Astrocyte (in vitro differentiated cells and primary cell): ENCODE results near the gene CDH24. TPM values are rescaled to one million over a fixed set of nuclear protein-coding genes. Genes with fewer than 3 reads are reported as not detected.

Experiments
- DNase-seq: peaks from one replicate; pipeline ENCODE4 v3.0.0-alpha.2; 2010; ENCODE audit warnings: low read depth
- FAIRE-seq: peaks from 2 replicates; lab custom pipeline; 2011; peaks lifted over from hg19 to GRCh38; lab: Jason Lieb, UNC
- H2AFZ ChIP-seq: 2 replicates; pipeline ENCODE4 v1.6.0; 2012; ENCODE audit warnings: low read depth, low read length, inconsistent platforms
- H3K27ac ChIP-seq: 2 replicates; pipeline ENCODE4 v1.5.1; 2011; ENCODE audit warnings: low read depth, low read length, inconsistent platforms
- H3K27me3 ChIP-seq: 2 replicates; pipeline ENCODE4 v1.6.0; 2011; ENCODE audit warnings: low read length, inconsistent platforms; ENCODE audit not compliant: insufficient read depth
- H3K36me3 ChIP-seq: 2 replicates; pipeline ENCODE4 v1.5.1; 2011; ENCODE audit warnings: low read length, inconsistent platforms; ENCODE audit not compliant: insufficient read depth
- H3K4me1 ChIP-seq: 2 replicates; pipeline ENCODE4 v1.5.1; 2011; ENCODE audit warnings: low read length, inconsistent platforms; ENCODE audit not compliant: insufficient read depth
- H3K4me2 ChIP-seq: 2 replicates; pipeline ENCODE4 v1.6.0; 2012; ENCODE audit warnings: low read length, inconsistent platforms
- H3K4me3 ChIP-seq: 2 replicates; pipeline ENCODE4 v1.5.1; 2011; ENCODE audit warnings: low read depth, mild to moderate bottlenecking, low read length, inconsistent platforms; ENCODE audit not compliant: insufficient read depth
- H3K79me2 ChIP-seq: 2 replicates; pipeline ENCODE4 v1.6.0; 2012; ENCODE audit warnings: mild to moderate bottlenecking, low read length, inconsistent platforms; ENCODE audit not compliant: insufficient read depth
- H3K9ac ChIP-seq: 2 replicates; pipeline ENCODE4 v1.6.0; 2012; ENCODE audit warnings: mild to moderate bottlenecking, low read length, inconsistent platforms
- H3K9me3 ChIP-seq: 2 replicates; pipeline ENCODE4 v1.5.1; 2012; ENCODE audit warnings: low read depth, mild to moderate bottlenecking, low read length, inconsistent platforms; ENCODE audit not compliant: insufficient read depth
- H4K20me1 ChIP-seq: 2 replicates; pipeline ENCODE4 v1.6.0; 2012; ENCODE audit warnings: low read length, inconsistent platforms; ENCODE audit not compliant: insufficient read depth
- H3K27ac Mint-ChIP-seq: one replicate; pipeline ENCODE4 v1.8.0; 2021; ENCODE audit warnings: mild to moderate bottlenecking, mixed read lengths; ENCODE audit not compliant: unreplicated experiment
- H3K27me3 Mint-ChIP-seq: one replicate; pipeline ENCODE4 v1.8.0; 2021; ENCODE audit warnings: low read depth, mixed read lengths; ENCODE audit not compliant: unreplicated experiment
- H3K36me3 Mint-ChIP-seq: one replicate; pipeline ENCODE4 v1.8.0; 2021; ENCODE audit warnings: low read depth, mixed read lengths; ENCODE audit not compliant: unreplicated experiment
- H3K4me1 Mint-ChIP-seq: one replicate; pipeline ENCODE4 v1.8.0; 2021; ENCODE audit warnings: low read depth, mixed read lengths; ENCODE audit not compliant: unreplicated experiment
- H3K4me3 Mint-ChIP-seq: one replicate; pipeline ENCODE4 v1.8.0; 2021; ENCODE audit warnings: mild to moderate bottlenecking, moderate library complexity, mixed read lengths; ENCODE audit not compliant: unreplicated experiment
- H3K9me3 Mint-ChIP-seq: one replicate; pipeline ENCODE4 v1.8.0; 2021; ENCODE audit warnings: mild to moderate bottlenecking, mixed read lengths; ENCODE audit not compliant: unreplicated experiment
- EZH2 ChIP-seq: IDR thresholded peaks from 2 replicates; pipeline ENCODE4 v1.6.1; 2012; ENCODE audit warnings: mild to moderate bottlenecking, low read length, inconsistent platforms; ENCODE audit not compliant: insufficient read depth
- total RNA-seq: library from RNA; stranded (reverse); gene quantifications from 2 replicates; pipeline ENCODE4 v1.2.1, GENCODE V29; 2021
- TF ChIP-seq, protein P1 (sequence below): IDR thresholded peaks from 2 replicates; pipeline ENCODE4 v1.5.1; 2011; ENCODE audit warnings: low read depth, mild to moderate bottlenecking, inconsistent platforms, low read length, moderate library complexity; ENCODE audit not compliant: insufficient read depth

Gene CDH24
- total RNA-seq, 1 donor from 2014 or later: 22.2 TPM

DNA sequence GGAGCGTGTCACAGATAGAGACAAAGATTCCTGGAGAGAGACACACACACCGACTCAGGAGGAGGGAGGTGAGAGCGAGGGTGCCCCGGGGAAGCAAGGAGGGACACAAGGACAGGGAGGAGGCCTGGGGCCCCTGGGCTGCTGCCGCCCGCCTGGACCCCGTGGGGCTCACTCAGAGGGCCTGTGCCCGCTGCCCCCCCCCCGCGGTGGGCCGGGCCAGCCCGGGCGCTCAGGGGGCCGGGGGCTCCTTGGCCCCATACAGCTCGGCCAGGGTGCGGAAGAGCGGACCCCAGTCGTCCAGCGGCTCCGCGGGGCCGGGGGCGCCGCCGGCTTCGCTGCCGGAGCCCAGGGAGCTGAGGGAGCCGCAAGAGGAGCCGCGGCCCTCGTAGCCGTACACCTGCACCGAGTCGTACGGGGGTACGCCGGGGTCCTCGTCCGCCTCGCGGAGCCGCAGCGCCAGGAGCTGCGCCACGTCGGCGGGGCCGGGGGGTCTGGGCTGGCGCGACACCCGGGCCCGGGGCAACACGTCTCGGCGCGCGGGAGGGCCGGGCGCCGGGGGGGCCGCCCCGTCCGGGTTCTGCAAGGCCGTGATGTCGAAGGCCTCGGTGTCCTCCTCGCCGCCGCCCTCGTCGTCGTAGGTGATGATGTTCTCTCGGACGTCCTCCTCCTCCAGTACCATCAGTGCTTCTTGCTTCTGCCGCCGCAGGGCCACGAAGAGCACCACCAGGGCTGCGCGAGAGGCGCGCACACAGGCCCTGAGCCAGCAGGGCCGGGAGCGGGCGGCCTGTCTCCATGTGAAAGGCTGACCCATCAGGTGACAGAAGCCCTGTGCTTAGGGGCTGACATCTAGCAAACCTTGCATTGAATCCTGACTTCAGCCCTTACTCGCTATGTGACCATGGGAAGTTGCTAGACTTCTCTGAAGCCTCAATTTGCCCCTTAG, 9.3 kb downstream of the CDH24 start:
- Histone ChIP-seq H3K27ac (no peak overlapping the region), H3K9ac (no peak overlapping the region), H3K27me3 (no peaks in the 10 kb centered on the region), H2AFZ (no peak overlapping the region), H4K20me1 (no peaks in the 10 kb centered on the region), H3K4me3 (no peak overlapping the region), H3K36me3 (no peaks in the 10 kb centered on the region), H3K79me2 (no peaks in the 10 kb centered on the region), H3K4me1 (peaks cover 10% of the 10 kb centered on the region), H3K4me2 (no peak overlapping the region), H3K9me3 (no peaks in the 10 kb centered on the region)
- no peak overlapping the region for H3K27ac Mint-ChIP-seq
- no peak for FAIRE-seq
- no peak for DNase-seq
- no peak for TF ChIP-seq EZH2
- TF ChIP-seq, protein P1, sequence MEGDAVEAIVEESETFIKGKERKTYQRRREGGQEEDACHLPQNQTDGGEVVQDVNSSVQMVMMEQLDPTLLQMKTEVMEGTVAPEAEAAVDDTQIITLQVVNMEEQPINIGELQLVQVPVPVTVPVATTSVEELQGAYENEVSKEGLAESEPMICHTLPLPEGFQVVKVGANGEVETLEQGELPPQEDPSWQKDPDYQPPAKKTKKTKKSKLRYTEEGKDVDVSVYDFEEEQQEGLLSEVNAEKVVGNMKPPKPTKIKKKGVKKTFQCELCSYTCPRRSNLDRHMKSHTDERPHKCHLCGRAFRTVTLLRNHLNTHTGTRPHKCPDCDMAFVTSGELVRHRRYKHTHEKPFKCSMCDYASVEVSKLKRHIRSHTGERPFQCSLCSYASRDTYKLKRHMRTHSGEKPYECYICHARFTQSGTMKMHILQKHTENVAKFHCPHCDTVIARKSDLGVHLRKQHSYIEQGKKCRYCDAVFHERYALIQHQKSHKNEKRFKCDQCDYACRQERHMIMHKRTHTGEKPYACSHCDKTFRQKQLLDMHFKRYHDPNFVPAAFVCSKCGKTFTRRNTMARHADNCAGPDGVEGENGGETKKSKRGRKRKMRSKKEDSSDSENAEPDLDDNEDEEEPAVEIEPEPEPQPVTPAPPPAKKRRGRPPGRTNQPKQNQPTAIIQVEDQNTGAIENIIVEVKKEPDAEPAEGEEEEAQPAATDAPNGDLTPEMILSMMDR: no peak
- H3K4me1 Mint-ChIP-seq: peaks cover 9% of the 10 kb centered on the region
- peaks cover 11% of the 10 kb centered on the region for H3K27me3 Mint-ChIP-seq
- H3K4me3 Mint-ChIP-seq: no peak overlapping the region
- H3K36me3 Mint-ChIP-seq: peaks cover 14% of the 10 kb centered on the region
- H3K9me3 Mint-ChIP-seq: peaks cover 4% of the 10 kb centered on the region

DNA sequence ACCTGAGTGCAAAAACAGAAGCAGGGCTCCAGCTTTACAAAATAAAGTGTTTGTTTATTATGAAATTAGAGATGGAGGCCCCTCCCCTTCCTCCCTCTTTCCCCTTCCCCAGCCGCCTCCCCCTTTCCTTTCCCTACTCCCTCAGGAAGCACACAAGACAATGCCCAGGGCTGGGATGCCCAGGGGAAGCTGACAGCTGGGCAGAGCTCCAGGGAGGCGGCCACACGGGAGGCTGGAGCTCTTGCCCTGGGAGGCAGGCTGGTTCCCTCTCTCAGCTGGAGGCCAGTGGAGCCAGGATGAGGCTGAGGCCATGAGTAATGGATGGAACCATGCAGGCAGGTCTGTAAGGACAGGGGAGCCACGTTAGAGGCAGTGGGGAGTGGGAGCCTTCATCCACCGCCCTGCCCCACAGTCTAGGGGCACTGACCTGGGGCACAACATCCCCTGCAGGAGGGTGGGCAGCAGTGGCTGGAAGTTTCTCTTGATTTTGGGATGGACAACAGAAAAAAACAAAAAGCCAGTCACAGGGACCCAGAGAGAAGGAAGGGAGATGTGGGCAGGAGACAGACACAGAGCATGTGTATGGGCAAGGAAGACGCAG, 10.2 kb downstream of the CDH24 start:
- Histone ChIP-seq H3K79me2 (no peaks in the 10 kb centered on the region), H3K27me3 (no peaks in the 10 kb centered on the region), H4K20me1 (no peaks in the 10 kb centered on the region), H3K9ac (no peak overlapping the region), H3K9me3 (no peaks in the 10 kb centered on the region), H3K4me2 (peak overlapping the region; percentile 37), H3K4me1 (peaks cover 10% of the 10 kb centered on the region), H3K36me3 (no peaks in the 10 kb centered on the region), H3K27ac (no peak overlapping the region), H3K4me3 (no peak overlapping the region), H2AFZ (peak overlapping the region; percentile 61)
- Mint-ChIP-seq H3K27me3 (peaks cover 11% of the 10 kb centered on the region), H3K27ac (no peak overlapping the region), H3K4me1 (peaks cover 9% of the 10 kb centered on the region), H3K4me3 (no peak overlapping the region), H3K36me3 (peaks cover 12% of the 10 kb centered on the region), H3K9me3 (peaks cover 4% of the 10 kb centered on the region)
- TF ChIP-seq EZH2: no peak
- TF ChIP-seq, protein P1: no peak
- FAIRE-seq: no peak
- no peak for DNase-seq
